Psoas muscle (tissue), 8 donors: ENCODE results near the gene PARP8. TPM values are rescaled to one million over a fixed set of nuclear protein-coding genes. Genes with fewer than 3 reads are reported as not detected.

Experiments used
- ATAC-seq, 4 donors: fragments of 200-7000 bp; cut with Tn5 transposase; one replicate each; pipeline ENCODE4 v1.9.1; 2020; ENCODE audit warnings: moderate library complexity in 3 of 4, mild to moderate bottlenecking in 2 of 4
- DNase-seq, 2 donors: peaks; one replicate each; pipeline ENCODE4 v3.0.0-alpha.2; 2020
- H3K27ac ChIP-seq: fragments of 200-600 bp; one replicate; pipeline ENCODE4 v1.8.0; 2022
- H3K27me3 ChIP-seq, 3 donors: fragments of 200-600 bp in 1 of 3; one replicate each; pipeline versions ENCODE4 v1.6.1 to v1.8.0; 2013 to 2022; ENCODE audit warnings: low read length in 2 of 3, mild to moderate bottlenecking in 2 of 3, moderate library complexity in 1 of 3; ENCODE audit not compliant: insufficient read depth in 3 of 3
- H3K36me3 ChIP-seq, 2 donors: fragments of 200-600 bp in 1 of 2; one replicate each; pipeline versions ENCODE4 v1.6.1 to v1.8.0; 2013 to 2022; ENCODE audit warnings: low read depth in 1 of 2, mild to moderate bottlenecking in 1 of 2, moderate library complexity in 1 of 2; ENCODE audit not compliant: insufficient read depth in 1 of 2
- H3K4me1 ChIP-seq: fragments of 200-600 bp; one replicate; pipeline ENCODE4 v1.8.0; 2022
- H3K4me3 ChIP-seq: fragments of 200-600 bp; one replicate; pipeline ENCODE4 v1.8.0; 2022; ENCODE audit warnings: mild to moderate bottlenecking
- H3K9me3 ChIP-seq: fragments of 200-600 bp; one replicate; pipeline ENCODE4 v1.8.0; 2022
- CTCF ChIP-seq: fragments of 200-600 bp; IDR thresholded peaks from one replicate; pipeline ENCODE4 v1.8.0; 2022; ENCODE audit warnings: antibody characterized with exemption
- WGBS, 3 donors: extraction: QIAGEN DNeasy Blood & Tissue Kit; methylation state at CpG; one replicate each; pipeline versions ENCODE4 v1.1.6 to v1.1.7; 2013; 5-methylcytosine and 5-hydroxymethylcytosine counted together
- intact Hi-C, 2 donors: fragments of 100-400 bp; cut with DNase I; formaldehyde crosslinking; loops; one replicate each; pipeline versions ENCODE4 v1.11.0 to v1.14.2; 2022
- polyA plus RNA-seq, 3 donors: library from polyadenylated mRNA; stranded (reverse); fragments of 200-250 nt; gene quantifications; one replicate each; pipeline ENCODE4 v1.2.3, GENCODE V29; 2013
- total RNA-seq, 4 donors: library from RNA; stranded (reverse); fragmentation: NEBNext Ultra II Directional in 2 of 4; extraction: Animal tissue kit (Norgen Biotek cat#: 25700) in 2 of 4; gene quantifications; one replicate each; pipeline versions ENCODE4 v1.2.1 to v1.2.4, GENCODE V29; 2021 to 2023
- donor health status: healthy with polysubstance abuse.
- donor health status: DM: no; HTN: no; CAD: no; lungs with moderate emphysema.
- donor health status: Bipolar disorder and iron deficiency.
- donor health status: healthy.
- donor health status: DM: yes; HTN: yes; CAD: no.
- donor health status: DM: no; HTN: no; CAD: no.
- donor health status: DM: no; HTN: no; CAD: no.
- donor health status: DM: yes; HTN: yes; CAD: no.

Gene PARP8
- total and polyA plus RNA-seq, 7 donors: 0.52 to 4.7 (median 1.5) TPM

GRCh38 chr5:50763351-50763750 lies 96.9 kb downstream of the PARP8 start:
- intact Hi-C loops: no loop called here
- Histone ChIP-seq H3K4me3 (no peak overlapping the region), H3K27me3 (no peaks in the 10 kb centered on the region), H3K4me1 (no peaks in the 10 kb centered on the region), H3K9me3 (no peaks in the 10 kb centered on the region), H3K27ac (no peak overlapping the region), H3K36me3 (no peaks in the 10 kb centered on the region)
- ATAC-seq (no peak), DNase-seq (no peak)
- TF ChIP-seq CTCF: no peak

GRCh38 chr5:50763846-50764245 lies 97.4 kb downstream of the PARP8 start:
- intact Hi-C loops: no loop called here
- H3K9me3 ChIP-seq: no peaks in the 10 kb centered on the region
- no peak overlapping the region for H3K4me3 ChIP-seq
- WGBS, 3 donors: 87 to 91% (median 88%) methylated on average over 7 of the region's 7 CpGs
- no peak for ATAC-seq
- TF ChIP-seq CTCF: no peak
- no peaks in the 10 kb centered on the region for H3K27me3 ChIP-seq
- no peaks in the 10 kb centered on the region for H3K36me3 ChIP-seq
- no peak overlapping the region for H3K27ac ChIP-seq
- no peaks in the 10 kb centered on the region for H3K4me1 ChIP-seq
- no peak for DNase-seq

GRCh38 chr5:50766042-50766441 lies 99.6 kb downstream of the PARP8 start:
- H3K27ac ChIP-seq: no peak overlapping the region
- intact Hi-C loops: no loop called here
- no peaks in the 10 kb centered on the region for H3K36me3 ChIP-seq
- no peak overlapping the region for H3K4me3 ChIP-seq
- TF ChIP-seq CTCF: no peak
- no peaks in the 10 kb centered on the region for H3K4me1 ChIP-seq
- 97 to 100% (median 97%) methylated on average over 2 of the region's 2 CpGs for WGBS, 3 donors
- H3K27me3 ChIP-seq: no peaks in the 10 kb centered on the region
- H3K9me3 ChIP-seq: no peaks in the 10 kb centered on the region
- ATAC-seq: no peak
- no peak for DNase-seq

- ATAC-seq (no peak), DNase-seq (no peak)
- Histone ChIP-seq H3K27ac (no peak overlapping the region), H3K27me3 (no peaks in the 10 kb centered on the region), H3K4me3 (no peak overlapping the region), H3K36me3 (no peaks in the 10 kb centered on the region), H3K4me1 (no peaks in the 10 kb centered on the region), H3K9me3 (no peaks in the 10 kb centered on the region)
- 87 to 89% (median 89%) methylated on average over 5 of the region's 5 CpGs for WGBS, 3 donors
- no peak for TF ChIP-seq CTCF
- intact Hi-C loops: no loop called here
Observed at GRCh38 chr5:50766462-50766861, 100.0 kb downstream of the PARP8 start.

- Histone ChIP-seq H3K36me3 (no peaks in the 10 kb centered on the region), H3K4me1 (no peaks in the 10 kb centered on the region), H3K27ac (no peak overlapping the region), H3K9me3 (no peaks in the 10 kb centered on the region), H3K27me3 (no peaks in the 10 kb centered on the region), H3K4me3 (no peak overlapping the region)
- intact Hi-C loops: no loop called here
- DNase-seq (no peak), ATAC-seq (no peak)
- TF ChIP-seq CTCF: no peak
- WGBS, 3 donors: 73 to 83% (median 75%) methylated on average over 2 of the region's 2 CpGs
Observed at GRCh38 chr5:50766967-50767366, 100.5 kb downstream of the PARP8 start.
